Smooth muscle cell (in vitro differentiated cells): Measurements from ENCODE around the gene HOXC10. TPM values are rescaled to one million over a fixed set of nuclear protein-coding genes. Genes with fewer than 3 reads are reported as not detected.

Experiments
- DNase-seq: peaks from one replicate; lab custom pipeline; 2025; ENCODE audit not compliant: unreplicated experiment; lab: John Stamatoyannopoulos, UW
- H2AFZ ChIP-seq: fragments of 200-600 bp; sonication (generic); 2 replicates; pipeline ENCODE4 v1.6.0; 2016; ENCODE audit warnings: antibody characterized with exemption, low read depth, mild to moderate bottlenecking
- H3F3A ChIP-seq: fragments of 200-600 bp; sonication (generic); 2 replicates; pipeline ENCODE4 v1.6.0; 2017; ENCODE audit warnings: antibody characterized with exemption, low read depth
- H3K27ac ChIP-seq: fragments of 200-600 bp; sonication (generic); 2 replicates; pipeline ENCODE4 v1.5.1; 2016; ENCODE audit warnings: low read depth, mild to moderate bottlenecking
- H3K27me3 ChIP-seq: fragments of 200-600 bp; sonication (generic); 2 replicates; pipeline ENCODE4 v1.6.1; 2016; ENCODE audit warnings: low read depth, mild to moderate bottlenecking
- H3K36me3 ChIP-seq: fragments of 200-600 bp; sonication (generic); 2 replicates; pipeline ENCODE4 v1.5.1; 2016; ENCODE audit warnings: low read depth
- H3K4me1 ChIP-seq: fragments of 200-600 bp; sonication (generic); 2 replicates; pipeline ENCODE4 v1.5.1; 2016; ENCODE audit warnings: low read depth
- H3K4me2 ChIP-seq: fragments of 200-600 bp; sonication (generic); 2 replicates; pipeline ENCODE4 v1.6.0; 2016; ENCODE audit warnings: mild to moderate bottlenecking
- H3K4me3 ChIP-seq: fragments of 200-600 bp; sonication (generic); 2 replicates; pipeline ENCODE4 v1.5.1; 2016; ENCODE audit warnings: mild to moderate bottlenecking
- H3K79me2 ChIP-seq: fragments of 200-600 bp; sonication (generic); 2 replicates; pipeline ENCODE4 v1.6.0; 2016; ENCODE audit warnings: low read depth, mild to moderate bottlenecking
- H3K9ac ChIP-seq: fragments of 200-600 bp; sonication (generic); 2 replicates; pipeline ENCODE4 v1.6.0; 2016; ENCODE audit warnings: low read depth
- H3K9me3 ChIP-seq: fragments of 200-600 bp; sonication (generic); replicated peaks from 2 replicates; pipeline ENCODE4 v1.5.1; 2016; ENCODE audit warnings: low read depth
- H4K20me1 ChIP-seq: fragments of 200-600 bp; sonication (generic); 2 replicates; pipeline ENCODE4 v1.6.0; 2016; ENCODE audit warnings: low read depth
- WGBS: methylation state at CpG from one replicate; pipeline ENCODE4 v1.1.7; 2016; ENCODE audit warnings: low lambda C conversion rate; 5-methylcytosine and 5-hydroxymethylcytosine counted together
- polyA plus RNA-seq: library from polyadenylated mRNA; unstranded; fragments of >200 nt; fragmentation: Nextera tagmentation; extraction: Ambion mirVana; gene quantifications from 2 replicates; pipeline ENCODE4 v1.2.1, GENCODE V29; 2016
- total RNA-seq: library from RNA; depleted of rRNA; stranded (reverse); fragments of >200 nt; gene quantifications from 2 replicates; pipeline ENCODE4 v1.2.3, GENCODE V29; 2014
- TF ChIP-seq, protein P1 (sequence below): fragments of 200-600 bp; sonication (generic); IDR thresholded peaks from 2 replicates; pipeline ENCODE4 v1.5.1; 2017; ENCODE audit warnings: borderline replicate concordance, mild to moderate bottlenecking, antibody characterized with exemption; ENCODE audit not compliant: insufficient read depth, poor library complexity, severe bottlenecking

Gene HOXC10
- total and polyA plus RNA-seq, 2 experiments from 2014 or later: 0.66 TPM; not detected in 1

- H3K9ac ChIP-seq: no peak overlapping the region
- no peak overlapping the region for H3K4me3 ChIP-seq
- DNase-seq: no peak
- H2AFZ ChIP-seq: no peak overlapping the region
- no peaks in the 10 kb centered on the region for H3K9me3 ChIP-seq
- H4K20me1 ChIP-seq: no peaks in the 10 kb centered on the region
- TF ChIP-seq, protein P1, sequence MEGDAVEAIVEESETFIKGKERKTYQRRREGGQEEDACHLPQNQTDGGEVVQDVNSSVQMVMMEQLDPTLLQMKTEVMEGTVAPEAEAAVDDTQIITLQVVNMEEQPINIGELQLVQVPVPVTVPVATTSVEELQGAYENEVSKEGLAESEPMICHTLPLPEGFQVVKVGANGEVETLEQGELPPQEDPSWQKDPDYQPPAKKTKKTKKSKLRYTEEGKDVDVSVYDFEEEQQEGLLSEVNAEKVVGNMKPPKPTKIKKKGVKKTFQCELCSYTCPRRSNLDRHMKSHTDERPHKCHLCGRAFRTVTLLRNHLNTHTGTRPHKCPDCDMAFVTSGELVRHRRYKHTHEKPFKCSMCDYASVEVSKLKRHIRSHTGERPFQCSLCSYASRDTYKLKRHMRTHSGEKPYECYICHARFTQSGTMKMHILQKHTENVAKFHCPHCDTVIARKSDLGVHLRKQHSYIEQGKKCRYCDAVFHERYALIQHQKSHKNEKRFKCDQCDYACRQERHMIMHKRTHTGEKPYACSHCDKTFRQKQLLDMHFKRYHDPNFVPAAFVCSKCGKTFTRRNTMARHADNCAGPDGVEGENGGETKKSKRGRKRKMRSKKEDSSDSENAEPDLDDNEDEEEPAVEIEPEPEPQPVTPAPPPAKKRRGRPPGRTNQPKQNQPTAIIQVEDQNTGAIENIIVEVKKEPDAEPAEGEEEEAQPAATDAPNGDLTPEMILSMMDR: no peak
- H3K27me3 ChIP-seq: peaks cover 100% of the 10 kb centered on the region
- no peak overlapping the region for H3K4me2 ChIP-seq
- WGBS: 17% methylated on average over 8 of the region's 8 CpGs
- H3K27ac ChIP-seq: no peak overlapping the region
- H3K36me3 ChIP-seq: no peaks in the 10 kb centered on the region
- H3K4me1 ChIP-seq: peaks cover 7% of the 10 kb centered on the region
- H3F3A ChIP-seq: no peaks in the 10 kb centered on the region
- H3K79me2 ChIP-seq: no peaks in the 10 kb centered on the region
These were observed 16.6 kb downstream of the HOXC10 start for GRCh38 chr12:54001283-54002187.

DNA sequence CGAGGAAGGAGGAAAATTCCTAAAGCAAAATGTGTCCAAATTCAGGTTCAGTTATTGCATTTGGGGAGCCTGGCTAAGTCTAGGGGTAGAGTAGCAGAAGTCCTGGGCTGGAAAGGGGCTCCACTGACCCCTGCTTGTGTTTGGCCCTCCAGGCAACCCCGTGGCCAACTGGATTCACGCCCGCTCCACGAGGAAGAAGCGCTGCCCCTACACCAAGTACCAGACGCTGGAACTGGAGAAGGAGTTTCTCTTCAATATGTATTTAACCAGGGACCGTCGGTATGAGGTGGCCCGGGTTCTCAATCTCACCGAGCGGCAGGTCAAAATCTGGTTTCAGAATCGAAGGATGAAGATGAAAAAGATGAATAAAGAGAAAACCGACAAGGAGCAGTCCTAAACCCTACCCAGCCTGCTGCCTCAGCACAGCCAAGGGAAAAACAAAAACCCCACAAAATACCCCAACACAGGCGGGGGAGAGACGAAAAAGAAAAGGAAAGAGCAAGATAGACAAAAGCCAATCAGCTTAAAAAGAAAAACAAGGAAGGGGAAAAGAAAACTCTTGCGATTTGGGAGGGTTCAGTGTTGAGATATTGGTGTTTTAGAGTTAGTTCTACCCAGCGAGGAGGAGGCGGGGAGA is 17.4 kb downstream of the HOXC10 start:
- Histone ChIP-seq H3K9me3 (no peaks in the 10 kb centered on the region), H3K79me2 (no peaks in the 10 kb centered on the region), H3K36me3 (no peaks in the 10 kb centered on the region), H3K27ac (no peak overlapping the region), H3K4me3 (no peak overlapping the region), H4K20me1 (no peaks in the 10 kb centered on the region), H3K9ac (no peak overlapping the region), H3F3A (no peaks in the 10 kb centered on the region), H3K27me3 (peaks cover 100% of the 10 kb centered on the region), H3K4me1 (peaks cover 7% of the 10 kb centered on the region), H2AFZ (no peak overlapping the region), H3K4me2 (no peak overlapping the region)
- TF ChIP-seq, protein P1: no peak
- WGBS: 22% methylated on average over 19 of the region's 19 CpGs
- DNase-seq: no peak

DNA sequence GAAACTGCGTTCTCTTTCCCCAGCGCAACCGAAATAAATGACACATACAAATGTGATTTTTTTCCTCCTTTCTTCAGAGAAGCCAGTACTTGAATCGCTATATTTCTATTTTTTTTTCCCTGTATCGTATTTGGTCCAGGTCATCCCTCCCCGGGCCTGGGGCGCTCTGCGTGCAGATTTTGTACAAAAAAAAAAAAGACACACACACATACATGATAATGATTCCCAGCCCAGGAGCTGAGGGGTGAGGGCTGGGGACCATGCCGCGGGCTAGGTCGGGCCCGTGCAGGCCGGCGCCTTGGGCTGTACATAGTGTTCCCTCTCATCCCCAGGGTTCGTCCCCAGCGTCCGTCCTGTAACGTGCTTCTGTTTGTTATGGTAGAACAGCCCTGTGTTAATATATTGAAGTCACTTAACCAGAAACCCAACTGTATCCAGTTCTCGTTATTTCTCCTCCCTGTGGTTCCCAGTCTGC is 18.0 kb downstream of the HOXC10 start:
- no peaks in the 10 kb centered on the region for H3F3A ChIP-seq
- DNase-seq: no peak
- peaks cover 100% of the 10 kb centered on the region for H3K27me3 ChIP-seq
- no peaks in the 10 kb centered on the region for H3K79me2 ChIP-seq
- H3K4me3 ChIP-seq: no peak overlapping the region
- WGBS: 38% methylated on average over 19 of the region's 19 CpGs
- H3K27ac ChIP-seq: no peak overlapping the region
- no peaks in the 10 kb centered on the region for H4K20me1 ChIP-seq
- peaks cover 7% of the 10 kb centered on the region for H3K4me1 ChIP-seq
- no peaks in the 10 kb centered on the region for H3K9me3 ChIP-seq
- no peaks in the 10 kb centered on the region for H3K36me3 ChIP-seq
- H2AFZ ChIP-seq: no peak overlapping the region
- TF ChIP-seq, protein P1: no peak
- no peak overlapping the region for H3K9ac ChIP-seq
- H3K4me2 ChIP-seq: no peak overlapping the region
